SIG-M5 (cell line): ENCODE results near the gene RNLS.

Experiments
- DNase-seq: peaks from one replicate; lab custom pipeline; 2025; lab: John Stamatoyannopoulos, UW

The RNLS gene

GRCh38 chr10:88232029-88232895 lies 350.9 kb downstream of the RNLS start:
- DNase-seq = no peak

GRCh38 chr10:88230251-88230650 lies 352.9 kb downstream of the RNLS start:
- no peak for DNase-seq

- DNase-seq = no peak
Observed at GRCh38 chr10:88228130-88228529, 355.0 kb downstream of the RNLS start.

GRCh38 chr10:88227342-88228018 lies 355.6 kb downstream of the RNLS start:
- no peak for DNase-seq

GRCh38 chr10:88226891-88227290 lies 356.2 kb downstream of the RNLS start:
- DNase-seq = no peak

GRCh38 chr10:88226071-88226659 lies 357.0 kb downstream of the RNLS start:
- no peak for DNase-seq
